Stimulated activated CD8-positive, alpha-beta memory T cell treated with anti-CD3 and anti-CD28 coated beads, Interleukin-12 subunit alpha, Interleukin-12 subunit beta, amount 100 ng/mL, for 4 hours (primary cell): ENCODE measurements around the gene SLC31A2.
"Not testable (repeated sequence)": the region's sequence is repeated elsewhere in the genome, so short reads cannot be mapped to it uniquely, and the experiment has no call there.

ENCODE experiments used
- DNase-seq: peaks from one replicate; pipeline ENCODE4 v3.0.0-alpha.2; 2020; ENCODE audit warnings: low read depth

SLC31A2 gene, protein sequence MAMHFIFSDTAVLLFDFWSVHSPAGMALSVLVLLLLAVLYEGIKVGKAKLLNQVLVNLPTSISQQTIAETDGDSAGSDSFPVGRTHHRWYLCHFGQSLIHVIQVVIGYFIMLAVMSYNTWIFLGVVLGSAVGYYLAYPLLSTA

DNA sequence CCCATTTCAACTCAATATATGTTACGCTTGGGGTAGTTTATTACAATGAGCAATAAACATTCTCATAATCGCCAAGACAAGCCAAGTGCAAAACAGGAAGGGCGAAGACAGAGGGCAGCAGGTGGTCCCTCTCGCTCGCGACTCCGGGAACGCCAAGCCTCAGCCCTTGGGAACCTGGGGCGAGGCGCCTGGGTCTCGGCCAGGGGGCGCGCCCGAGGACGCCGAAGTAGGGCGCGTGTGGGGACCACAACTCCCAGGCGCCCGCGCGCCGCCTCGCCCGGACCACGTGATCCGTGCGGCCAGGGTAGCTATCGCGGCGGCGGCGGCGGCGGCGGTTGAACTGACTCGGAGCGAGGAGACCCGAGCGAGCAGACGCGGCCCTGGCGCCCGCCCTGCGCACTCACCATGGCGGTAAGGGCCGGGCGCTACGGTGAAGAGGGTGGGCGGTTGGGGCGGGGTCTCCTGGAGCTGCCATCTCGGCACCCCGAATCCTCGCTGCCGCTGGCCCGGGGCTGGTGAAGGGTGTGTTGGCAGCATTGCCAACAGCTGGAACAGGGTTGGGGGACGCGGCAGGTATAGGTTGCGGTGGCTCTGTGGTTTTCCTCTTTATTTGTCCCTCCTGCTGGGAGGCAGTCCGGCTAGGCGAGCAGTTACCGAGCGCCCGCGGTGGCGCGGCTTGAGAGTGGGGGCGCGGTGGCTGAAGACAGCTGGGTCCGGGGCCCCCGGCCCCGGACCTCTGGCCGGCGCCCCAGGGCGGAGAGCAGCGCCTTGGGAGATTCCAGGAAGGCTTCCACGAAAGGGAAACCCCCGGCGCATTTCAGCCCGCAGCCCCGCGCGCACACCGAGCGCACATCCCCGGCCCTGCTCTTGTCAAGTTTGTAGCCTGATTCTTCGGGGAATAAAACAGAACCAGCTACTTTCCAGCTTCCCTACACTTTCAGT is at the start of gene SLC31A2:
Gene SLC31A2, plus strand, starts transcription at position 338 of the 942 bp plus-strand sequence. Its CDS starts 68 bp downstream, at position 406.
- peak; percentile 79 for DNase-seq

- not testable (repeated sequence) for DNase-seq
These were observed 45.5 kb upstream of the SLC31A2 start for GRCh38 chr9:113105345-113105744.

- DNase-seq, result not testable (repeated sequence)
These were observed 39.5 kb upstream of the SLC31A2 start for GRCh38 chr9:113111065-113111951.

GRCh38 chr9:113112706-113113510 is 37.9 kb upstream of the SLC31A2 start:
- not testable (repeated sequence) for DNase-seq

DNA sequence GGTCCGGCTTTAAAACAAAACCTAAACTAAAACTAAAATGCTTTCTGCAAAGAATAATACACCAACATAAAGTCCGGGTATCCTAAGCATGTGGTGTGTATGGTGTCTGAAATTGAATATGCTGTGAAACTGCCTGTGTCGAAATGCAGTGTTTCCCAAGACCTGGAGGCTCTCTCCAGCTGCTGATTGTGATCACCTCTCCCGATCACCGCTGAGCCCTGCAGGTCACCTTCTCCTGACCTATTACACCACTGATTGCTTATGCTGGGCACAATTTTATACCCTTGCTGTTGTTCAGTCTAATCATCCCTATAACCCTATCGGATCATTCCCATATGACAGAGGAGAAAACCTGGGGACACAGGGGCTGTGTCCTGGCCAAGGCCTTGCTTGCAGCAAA is 32.0 kb upstream of the SLC31A2 start:
- DNase-seq, result not testable (repeated sequence)

DNA sequence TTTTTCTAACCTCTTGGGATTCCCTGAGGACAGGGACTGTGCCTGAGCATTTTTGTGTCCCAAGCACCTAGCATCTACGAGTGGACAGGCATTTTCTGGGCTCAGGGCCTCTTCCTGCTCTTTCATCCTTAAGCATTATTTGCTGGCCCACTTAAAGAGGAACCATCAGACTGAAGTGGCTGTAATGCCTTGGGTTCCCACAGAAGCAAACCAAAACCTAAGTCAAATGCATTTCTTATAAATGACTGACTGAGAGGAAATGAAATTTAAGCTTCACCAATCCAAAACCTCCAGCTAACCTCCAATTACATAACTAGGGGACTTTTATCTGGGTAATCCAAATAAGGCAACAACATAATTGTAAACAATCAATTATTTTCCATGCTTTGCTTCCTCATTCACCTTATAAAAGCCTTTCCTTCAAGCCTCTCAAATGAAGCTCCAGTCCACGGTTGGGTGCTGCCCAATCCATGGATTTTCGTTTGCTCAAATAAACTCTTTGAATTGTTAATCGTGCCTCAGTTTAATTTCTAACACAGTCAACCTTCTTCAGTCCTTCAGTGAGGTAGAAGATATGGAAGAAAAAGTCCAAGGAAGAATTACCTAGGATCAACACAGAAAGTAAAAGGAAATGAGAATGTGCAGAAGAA is 25.3 kb upstream of the SLC31A2 start:
- no peak for DNase-seq

DNA sequence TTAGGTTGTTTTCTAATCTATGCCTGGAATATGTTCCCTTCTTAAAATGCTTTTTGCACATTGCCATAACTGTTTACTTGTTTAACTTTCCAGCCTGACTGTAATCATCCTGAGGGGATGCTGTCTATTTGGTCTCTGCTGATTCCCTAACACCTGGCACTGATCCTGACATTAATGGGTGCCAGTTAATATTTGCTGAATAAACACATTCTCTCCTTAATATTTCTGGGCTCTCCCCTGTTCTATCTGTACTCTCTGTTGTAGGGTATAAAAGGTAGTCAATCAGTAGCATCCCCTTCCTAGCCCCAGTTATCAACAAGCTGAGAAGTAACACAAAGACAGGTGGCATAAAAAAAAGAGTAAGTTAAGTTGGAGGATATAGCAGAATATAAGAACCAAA is 21.3 kb upstream of the SLC31A2 start:
- no peak for DNase-seq

DNA sequence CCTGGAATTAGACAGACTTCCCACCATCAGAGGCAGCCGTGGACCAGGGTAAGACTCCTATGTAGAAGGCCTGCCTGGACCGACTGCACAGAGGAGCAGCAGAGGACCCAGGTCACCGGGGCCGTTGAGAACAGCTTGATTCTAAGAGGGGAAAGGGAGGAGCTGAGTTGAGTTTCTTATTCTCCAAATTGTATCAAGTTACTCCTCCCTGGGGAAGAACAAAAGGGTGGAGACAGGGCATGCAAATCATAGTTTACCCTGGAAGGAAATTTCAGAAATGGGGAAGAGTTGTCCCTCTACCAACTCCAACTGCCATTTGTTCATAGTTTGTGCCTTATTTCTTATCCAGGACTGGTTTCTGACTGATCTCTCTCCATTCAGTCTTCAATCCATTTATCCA is 20.9 kb upstream of the SLC31A2 start:
- no peak for DNase-seq

GRCh38 chr9:113131689-113132151 is 19.1 kb upstream of the SLC31A2 start:
- no peak for DNase-seq

GRCh38 chr9:113137196-113138168 is 13.3 kb upstream of the SLC31A2 start:
- no peak for DNase-seq

DNA sequence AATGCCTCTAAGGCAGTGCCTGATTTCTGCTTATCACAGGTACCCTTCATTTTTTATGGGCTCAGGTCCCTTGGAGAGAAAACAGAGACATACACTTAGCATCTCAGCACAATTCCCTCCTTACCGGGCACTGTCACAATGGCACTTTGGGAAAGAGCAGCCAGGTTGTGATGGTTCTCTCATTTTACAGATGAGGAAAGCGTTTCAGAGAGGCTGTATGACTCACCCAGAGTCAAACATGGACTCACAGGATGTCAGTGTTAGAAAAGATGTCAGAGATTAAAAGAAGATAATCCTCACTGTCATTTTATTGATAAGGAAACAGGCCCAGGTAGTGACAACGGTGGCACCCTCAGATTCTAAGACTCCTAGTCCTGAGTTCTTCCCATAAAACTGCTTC is 12.0 kb upstream of the SLC31A2 start:
- DNase-seq, result no peak

DNA sequence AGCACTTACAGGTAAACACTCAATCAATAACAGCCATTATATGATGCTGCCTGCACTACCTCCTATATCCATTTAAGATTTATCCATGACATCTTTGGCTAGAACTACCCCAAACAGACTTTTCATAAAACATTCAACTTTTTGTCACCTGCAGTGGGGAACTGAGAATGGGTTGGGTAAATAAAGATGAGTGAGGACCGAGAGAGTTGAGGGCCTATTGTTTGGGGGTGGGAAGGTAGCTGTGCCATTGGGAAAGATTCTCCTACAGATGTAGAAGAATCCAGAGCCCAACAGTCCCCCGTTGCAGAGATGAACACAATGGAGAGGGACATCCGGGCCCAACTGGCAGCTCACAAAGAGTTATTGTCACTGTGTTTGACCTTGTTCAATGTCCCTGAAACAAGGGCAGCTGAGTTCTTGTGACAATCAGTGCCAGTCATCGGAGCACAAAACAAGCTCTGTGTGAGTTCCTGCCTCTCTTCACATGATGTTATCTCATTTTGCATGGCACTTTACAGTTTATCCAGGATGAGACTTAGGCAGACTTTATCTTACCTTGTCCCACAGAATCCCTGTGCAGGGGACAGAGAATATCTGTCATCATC is 11.5 kb upstream of the SLC31A2 start:
- DNase-seq, result no peak

DNA sequence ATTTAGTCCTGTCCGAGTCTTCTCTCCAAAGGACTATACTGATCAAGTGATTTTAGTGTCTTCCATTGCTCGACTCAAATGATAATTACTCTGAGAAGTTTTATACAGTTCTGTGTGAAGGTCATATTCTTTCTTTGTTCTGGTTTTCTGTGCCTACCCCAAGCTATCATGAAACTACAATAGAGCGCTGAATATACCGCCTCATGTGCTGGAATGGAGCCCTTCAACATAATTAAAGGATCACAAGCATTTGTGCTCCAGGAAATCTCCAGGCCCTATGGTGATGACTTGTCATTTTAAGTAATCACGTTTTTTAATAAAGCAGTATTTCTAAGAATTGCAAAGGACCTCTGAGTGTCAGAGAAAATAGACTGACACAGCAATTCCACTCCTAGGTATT is 10.9 kb upstream of the SLC31A2 start:
- DNase-seq, result no peak

DNA sequence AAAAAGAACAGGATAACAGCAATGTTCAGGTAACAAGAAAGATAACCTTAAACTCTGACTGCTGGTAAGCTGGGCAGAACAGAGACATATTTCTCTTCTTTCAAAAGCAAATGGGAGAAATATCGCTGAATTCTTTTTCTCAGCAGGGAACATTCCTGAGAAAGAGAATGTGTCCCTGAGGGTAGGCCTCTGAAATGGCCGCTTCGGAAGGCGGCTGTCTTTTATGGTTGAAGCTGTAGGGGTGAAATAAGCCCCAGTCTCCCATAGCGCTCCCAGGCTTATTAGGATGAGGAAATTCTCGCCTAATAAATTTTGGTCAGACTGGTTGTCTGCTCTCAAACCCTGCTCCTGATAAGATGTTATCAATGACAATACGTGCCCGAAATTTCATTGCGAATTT is 9.9 kb upstream of the SLC31A2 start:
- not testable (repeated sequence) for DNase-seq

DNA sequence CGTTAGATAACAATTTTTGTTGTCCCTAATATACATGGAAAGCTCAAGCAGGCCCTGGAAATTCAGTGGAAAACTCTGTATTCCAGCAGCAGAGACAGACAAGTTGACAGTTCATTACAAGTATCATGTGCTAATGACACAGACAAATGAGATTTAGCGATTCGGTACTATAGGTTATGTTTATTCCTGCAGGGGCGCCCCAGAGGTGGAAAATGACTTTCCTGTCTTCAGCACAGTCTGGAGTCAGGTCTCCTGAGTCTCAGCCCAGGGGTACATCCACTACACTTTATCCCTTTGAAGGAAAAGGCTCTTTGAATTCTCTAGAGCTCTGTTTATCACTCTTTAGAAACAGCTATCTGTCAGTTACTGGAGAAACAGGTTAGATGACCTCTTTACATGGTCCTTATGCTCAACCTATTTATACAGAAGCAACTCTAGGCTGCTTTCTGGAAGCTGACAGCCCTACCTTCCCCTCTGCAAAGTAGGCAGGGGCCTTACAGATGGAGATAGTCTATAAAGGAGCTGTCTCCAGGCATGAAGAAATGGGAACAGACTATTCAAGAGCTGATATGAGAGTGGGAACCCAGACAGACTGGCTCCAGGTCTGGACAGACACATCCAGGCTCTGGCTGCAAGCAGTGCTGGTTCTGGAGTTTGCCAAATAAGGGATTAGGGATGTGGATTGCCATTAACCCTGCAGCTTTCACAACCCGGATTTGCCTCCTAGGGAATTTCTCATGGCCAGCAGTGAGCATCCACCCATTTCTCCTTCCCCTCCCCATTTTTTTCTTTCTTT is 7.2 kb upstream of the SLC31A2 start:
- DNase-seq, result no peak

DNA sequence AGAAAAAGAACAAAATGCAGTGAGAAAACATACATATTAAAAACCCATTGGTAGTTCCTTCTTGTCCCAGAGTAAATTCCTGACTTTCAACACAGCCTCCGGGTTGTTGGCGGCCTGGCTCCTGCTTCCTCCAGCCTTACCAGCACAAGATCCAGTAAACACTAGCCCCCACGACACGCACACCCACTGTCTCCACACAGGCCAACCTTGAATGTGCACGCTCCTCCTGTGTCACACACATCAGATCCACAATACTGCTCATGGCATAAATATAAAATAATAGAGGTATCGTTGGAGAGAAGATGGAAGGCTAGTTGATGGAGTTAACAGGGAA is 2.5 kb upstream of the SLC31A2 start:
- DNase-seq, result no peak

GRCh38 chr9:113148781-113149510 is 1.9 kb upstream of the SLC31A2 start:
- no peak for DNase-seq

DNA sequence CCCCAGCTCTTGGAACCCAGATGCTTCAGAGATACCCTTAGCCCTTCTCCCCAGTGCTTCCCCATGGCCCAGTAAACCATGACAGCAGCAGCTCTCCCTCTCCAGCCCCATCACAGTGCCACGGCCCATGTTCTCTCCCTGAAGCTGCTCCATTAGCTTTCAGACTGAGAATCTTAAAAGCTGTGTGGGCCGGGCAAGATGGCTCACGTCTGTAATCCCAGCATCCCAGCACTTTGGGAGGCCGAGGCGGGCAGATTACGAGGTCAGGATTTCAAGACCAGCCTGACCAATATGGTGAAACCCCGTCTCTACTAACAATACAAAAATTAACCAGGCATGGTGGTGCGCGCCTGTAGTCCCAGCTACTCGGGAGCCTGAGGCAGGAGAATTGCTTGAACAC is 1.2 kb upstream of the SLC31A2 start:
- not testable (repeated sequence) for DNase-seq
